Left lobe of liver (tissue), 2 donors: ENCODE measurements around the gene CLCN7. TPM values are rescaled to one million over a fixed set of nuclear protein-coding genes. Genes with fewer than 3 reads are reported as not detected.
"Not testable (repeated sequence)": the region's sequence is repeated elsewhere in the genome, so short reads cannot be mapped to it uniquely, and the experiment has no call there.

Experiments used
- ATAC-seq: fragments of 200-7000 bp; cut with Tn5 transposase; one replicate; pipeline ENCODE4 v1.9.1; 2020; ENCODE audit warnings: mild to moderate bottlenecking, moderate library complexity
- DNase-seq: peaks from one replicate; pipeline ENCODE4 v3.0.0-alpha.2; 2020; ENCODE audit warnings: low spot score
- total RNA-seq: library from RNA; stranded (reverse); gene quantifications from one replicate; pipeline ENCODE4 v1.2.1, GENCODE V29; 2021
- donor health status: DM: no; HTN: no; CAD: no; lungs with moderate emphysema.
- donor health status: DM: no; HTN: yes; CAD: no.

Gene CLCN7
- total RNA-seq, 1 donor from 2014 or later, result 51.9 TPM

GRCh38 chr16:1446296-1447080 lies 28.3 kb downstream of the CLCN7 start:
- DNase-seq (no peak), ATAC-seq (no peak)

DNA sequence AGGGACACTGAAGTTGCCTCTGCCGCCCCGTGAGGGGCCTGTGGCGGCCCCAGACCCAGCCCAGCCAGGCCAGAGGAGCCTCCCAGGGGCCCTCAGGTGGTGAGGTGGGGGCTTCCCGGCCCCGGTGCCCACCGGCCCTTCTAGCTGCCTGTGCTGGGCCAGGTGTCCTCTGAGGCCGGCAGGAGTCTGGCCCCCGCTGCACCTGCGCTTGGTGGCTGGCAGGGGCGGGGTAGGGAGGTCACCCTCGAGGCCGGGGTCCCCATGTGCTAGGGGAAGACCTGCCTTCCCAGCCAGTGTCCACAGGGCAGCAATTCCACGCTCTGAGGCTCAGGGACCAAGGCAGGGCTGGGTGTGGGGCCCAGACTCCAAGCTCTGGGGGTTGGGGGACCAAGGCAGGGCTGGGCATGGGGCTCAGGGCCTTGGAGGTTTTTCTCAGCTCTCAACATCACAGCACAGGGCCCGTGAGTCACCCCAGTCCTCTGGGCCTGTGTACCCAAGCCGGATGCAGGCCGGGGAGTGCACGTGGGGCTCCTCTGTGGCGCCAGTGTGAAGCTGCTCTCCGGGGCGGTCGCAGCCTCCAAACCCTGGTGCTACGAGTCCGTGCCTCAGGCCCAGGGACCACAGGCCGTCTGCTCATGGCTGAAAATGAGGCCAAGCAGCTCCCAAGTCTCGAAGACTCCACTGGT lies 29.2 kb downstream of the CLCN7 start:
- no peak for DNase-seq
- ATAC-seq, result no peak

DNA sequence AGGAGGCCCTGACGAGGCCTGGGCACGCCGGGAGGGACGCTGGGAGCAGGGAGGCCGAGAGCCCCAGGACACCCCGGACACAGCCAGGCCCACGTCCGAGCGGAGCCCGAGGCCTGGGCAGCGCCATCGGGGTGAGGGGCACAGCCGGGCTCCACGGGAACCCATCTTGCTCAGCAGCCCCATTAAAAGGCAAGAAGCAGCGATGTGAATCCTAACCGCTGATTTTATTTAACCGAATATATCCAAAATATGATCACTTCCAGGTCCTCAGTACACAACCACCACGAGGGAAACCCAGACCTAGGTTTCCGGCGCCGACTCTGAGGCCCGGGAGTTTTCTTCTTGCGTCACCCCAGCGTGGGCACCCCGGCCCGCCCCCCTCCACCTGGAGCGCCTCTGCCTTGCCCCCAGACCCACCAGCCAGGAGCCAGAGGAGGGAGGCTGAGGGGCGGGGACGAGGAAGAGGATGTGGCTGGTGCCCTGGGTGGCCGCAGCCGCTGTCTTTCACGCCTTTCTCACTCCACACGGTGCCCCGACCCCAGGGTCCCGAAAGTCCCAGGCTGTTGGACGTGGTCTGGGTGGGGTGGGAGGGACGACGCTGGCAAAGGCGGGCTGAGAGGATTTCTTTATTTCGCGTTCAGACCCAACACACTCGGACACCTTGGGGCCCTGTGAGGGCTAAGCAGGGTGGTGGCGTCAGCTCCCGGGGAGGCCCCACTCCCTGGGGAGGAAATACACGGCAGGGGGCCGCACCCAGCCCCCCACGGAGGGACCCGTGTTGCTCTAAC lies 29.9 kb downstream of the CLCN7 start:
- no peak for DNase-seq
- ATAC-seq, result no peak

GRCh38 chr16:1443980-1444729 lies 30.7 kb downstream of the CLCN7 start, which contains the start of gene CCDC154:
TSS of gene CCDC154 (minus strand) at chr16:1444556. CDS start at chr16:1444322, 234 bp downstream.
- ATAC-seq (no peak), DNase-seq (no peak)

DNA sequence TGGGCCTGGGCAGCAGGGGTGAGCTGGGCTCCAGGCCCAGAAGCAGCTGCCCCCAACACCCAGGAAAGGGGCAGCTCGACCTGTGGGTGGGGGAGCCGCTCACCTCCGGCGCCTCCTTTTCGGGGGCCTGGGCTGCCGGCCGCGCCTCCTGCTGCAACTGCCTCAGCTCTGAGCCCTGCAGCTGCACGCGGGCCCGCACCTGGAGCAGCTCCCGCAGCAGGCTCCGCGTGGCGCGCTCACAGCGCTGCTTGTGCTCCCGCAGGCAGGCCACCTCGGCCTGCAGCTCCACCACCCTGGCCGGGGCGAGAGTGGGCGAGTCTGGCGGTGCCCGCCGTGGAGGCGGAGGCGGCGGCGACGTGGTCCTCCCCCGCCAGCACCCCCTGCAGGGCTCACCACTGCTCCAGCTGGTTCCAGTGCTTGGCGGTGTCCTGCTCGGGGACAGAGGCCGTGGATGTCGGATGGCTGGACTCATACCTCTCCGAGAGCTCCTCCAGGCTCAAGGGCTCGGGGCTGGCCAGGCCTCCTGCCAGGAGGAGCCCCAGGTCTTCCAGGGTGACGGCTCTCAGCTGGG lies 31.3 kb downstream of the CLCN7 start:
- ATAC-seq (no peak), DNase-seq (no peak)

DNA sequence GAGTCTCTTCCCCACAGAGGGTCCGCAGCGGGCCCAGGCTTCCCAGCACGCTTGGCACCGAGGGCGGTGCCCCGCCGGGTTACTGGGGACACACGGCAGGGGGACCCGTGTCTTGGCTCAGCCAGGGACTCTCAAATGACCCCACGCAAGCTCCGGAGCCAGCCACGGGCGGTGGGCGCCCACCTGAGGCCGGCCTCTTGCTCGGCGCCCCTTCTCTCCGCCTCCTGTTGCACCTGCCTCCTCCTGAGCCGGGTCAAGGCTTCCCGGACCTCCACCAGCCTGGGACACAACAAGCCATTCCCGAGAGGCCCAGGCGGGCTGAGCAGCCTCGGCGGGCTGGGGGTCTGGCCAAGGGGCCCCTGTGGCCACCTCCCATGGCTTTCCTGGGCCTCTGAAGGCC lies 32.1 kb downstream of the CLCN7 start:
- no peak for DNase-seq
- ATAC-seq, result no peak

DNA sequence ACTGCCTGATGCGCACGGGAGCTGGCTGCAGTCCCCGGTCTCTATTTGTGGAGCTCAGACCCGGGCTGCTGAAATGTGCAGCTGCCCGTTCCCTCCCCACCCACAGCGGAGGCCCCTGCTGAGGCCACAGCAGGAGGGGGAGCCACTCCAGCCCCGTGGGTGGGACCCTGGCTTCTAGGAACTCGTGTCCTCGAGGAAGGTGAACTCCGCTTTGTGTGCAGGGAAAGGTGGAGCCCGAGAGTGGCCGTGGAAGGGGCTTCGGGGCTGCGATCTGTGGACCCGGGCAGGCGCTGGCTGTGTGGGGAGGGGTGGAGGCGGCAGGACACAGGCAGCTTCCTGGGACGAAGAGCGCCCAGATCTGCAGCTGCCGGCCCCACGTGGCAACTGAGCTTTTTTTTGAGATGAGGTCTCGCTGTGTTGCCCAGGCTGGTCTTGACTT lies 33.4 kb downstream of the CLCN7 start:
- no peak for DNase-seq
- ATAC-seq, result no peak

DNA sequence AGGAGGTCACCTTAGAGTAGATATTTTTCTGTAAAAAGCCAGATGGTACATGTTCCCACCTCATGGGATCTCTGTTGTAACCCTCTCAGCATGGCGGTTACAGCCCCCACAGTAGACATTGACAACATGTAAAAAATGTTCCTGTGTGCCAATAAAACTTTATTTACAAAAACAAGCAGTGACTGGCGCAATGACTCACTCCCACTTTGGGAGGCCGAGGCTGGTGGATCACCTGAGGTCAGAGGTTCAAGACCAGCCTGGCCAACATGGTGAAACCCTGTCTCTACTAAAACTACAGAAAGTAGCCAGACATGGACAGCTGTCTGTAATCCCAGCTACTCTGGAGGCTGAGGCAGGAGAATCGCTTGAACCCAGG lies 35.1 kb downstream of the CLCN7 start:
- DNase-seq, ATAC-seq: not testable (repeated sequence)

- no peak for ATAC-seq
- DNase-seq, result no peak
These were observed 35.6 kb downstream of the CLCN7 start for GRCh38 chr16:1439058-1439698.

- no peak for DNase-seq
These were observed 36.4 kb downstream of the CLCN7 start for GRCh38 chr16:1438229-1439057.

DNA sequence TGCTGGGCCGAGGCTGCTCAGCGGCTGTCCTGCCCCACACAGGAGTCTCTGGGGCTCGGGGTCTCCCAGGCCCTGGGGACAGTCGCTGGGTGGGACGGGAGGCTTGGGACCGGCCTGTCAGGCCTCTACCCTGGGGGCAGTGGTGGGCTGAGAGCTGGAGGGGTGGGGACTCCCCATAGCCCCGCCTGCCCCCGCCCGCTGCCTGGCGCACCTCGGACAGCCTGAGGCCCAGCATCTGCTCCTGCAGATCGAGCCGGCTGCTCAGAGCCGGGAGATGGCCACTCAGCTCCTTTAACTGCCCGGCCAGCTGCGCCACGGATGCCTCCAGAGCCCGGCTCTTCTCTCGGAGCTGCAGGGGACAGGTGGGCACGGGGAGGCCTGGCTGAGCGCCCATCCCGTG lies 37.2 kb downstream of the CLCN7 start:
- DNase-seq, result no peak
- ATAC-seq, result no peak

More at GRCh38 chr16:1438229-1439057, 36.4 kb downstream of the CLCN7 start:
- no peak for ATAC-seq

DNA sequence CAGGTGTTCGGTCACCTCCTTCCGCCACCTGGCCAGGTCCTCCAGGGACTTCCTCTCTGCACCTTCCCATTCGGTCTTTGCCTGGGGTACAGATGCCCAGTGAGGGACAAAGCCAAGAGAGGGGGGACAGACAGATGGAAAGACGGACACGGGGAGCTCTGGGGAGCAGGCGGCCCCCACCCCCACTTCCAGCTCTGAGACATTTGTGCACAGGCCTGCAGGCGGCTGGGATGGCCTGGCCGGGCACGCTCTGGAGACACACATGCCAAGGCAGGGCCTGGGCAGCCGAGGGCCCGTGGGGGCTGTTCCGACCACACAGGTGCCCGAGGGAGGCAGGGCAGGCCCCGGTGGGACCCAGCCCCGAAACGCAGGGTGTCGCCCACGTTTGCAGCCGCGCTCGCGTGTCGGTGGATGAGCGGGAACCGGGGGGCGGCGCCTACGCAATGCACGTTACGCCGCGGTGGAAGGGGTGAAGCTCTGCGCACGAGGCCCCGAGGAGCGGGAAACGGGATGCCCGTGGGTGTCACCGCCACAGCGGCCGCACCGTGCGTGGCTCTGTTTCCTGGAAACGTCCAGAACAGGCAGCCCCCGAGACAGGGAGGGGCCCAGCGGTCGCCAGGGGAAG lies 38.0 kb downstream of the CLCN7 start:
- DNase-seq, result no peak
- no peak for ATAC-seq

DNA sequence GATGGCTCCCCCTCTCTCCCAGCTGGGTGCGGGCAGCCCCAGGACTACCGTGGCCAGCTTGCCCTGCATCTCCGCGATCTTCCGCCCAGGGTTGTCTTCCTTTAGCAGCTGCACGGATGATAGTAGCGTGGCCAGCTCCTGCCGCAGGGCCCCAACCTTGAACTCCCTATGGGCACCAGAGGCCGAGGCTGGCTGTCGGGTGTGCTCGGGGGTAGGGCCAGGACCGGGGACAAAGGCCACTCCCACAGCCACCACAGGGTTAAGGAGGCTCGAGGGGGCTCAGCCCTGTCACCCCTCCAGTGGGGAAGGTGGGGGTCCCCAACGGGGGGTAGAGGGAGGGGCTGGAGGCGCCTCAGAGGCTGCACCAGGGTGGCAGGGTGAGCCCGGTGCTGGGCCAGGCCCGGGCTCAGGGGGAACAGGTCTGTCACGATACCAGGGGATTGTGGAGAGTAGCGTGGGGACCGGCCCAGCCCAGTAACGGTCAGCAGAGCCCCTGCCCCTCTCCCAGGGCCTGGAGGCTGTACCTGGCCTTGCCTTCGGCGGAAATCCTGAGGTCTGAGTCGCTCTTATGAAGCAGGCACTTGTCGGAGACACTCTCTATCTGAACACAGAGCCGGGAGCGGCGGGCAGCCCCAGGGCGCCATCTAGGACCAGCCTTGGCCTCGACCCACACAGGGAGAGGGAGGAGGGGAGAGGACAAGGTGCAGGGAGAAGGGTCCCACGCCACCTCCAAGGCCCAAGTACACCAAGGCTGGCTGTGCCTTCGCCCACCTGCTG lies 38.7 kb downstream of the CLCN7 start:
- ATAC-seq (no peak), DNase-seq (no peak)

GRCh38 chr16:1434644-1435592 lies 39.9 kb downstream of the CLCN7 start:
- no peak for DNase-seq
- ATAC-seq, result no peak

- ATAC-seq, result no peak
These were observed 41.1 kb downstream of the CLCN7 start for GRCh38 chr16:1433756-1434155.

DNA sequence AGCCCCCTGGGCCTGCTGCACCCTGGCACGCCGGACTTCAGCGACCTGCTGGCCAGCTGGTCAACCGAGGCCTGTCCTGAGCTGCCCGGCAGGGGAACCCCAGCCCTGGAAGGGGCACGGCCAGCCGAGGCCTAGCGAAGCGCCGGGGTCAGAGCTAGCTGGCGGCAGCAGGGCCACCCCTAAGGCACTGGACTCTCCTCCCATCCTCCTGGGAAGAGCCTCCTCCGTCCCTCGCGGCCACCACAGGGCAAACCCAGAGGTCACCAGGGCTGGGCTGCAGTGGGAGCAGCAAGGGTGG lies 41.6 kb downstream of the CLCN7 start:
- ATAC-seq, result no peak
- no peak for DNase-seq

More at GRCh38 chr16:1433756-1434155, 41.1 kb downstream of the CLCN7 start:
- no peak for DNase-seq
